A549 (cell line): ENCODE measurements around the gene AUTS2.

Experiments
- CTCF ChIP-seq: fragments of >200 bp; sonication (Bioruptor Twin); formaldehyde crosslinking; IDR thresholded peaks from 3 replicates; pipeline ENCODE4 v1.5.1; 2016
- KDM1A ChIP-seq: fragments of 200-600 bp; sonication (generic); IDR thresholded peaks from 2 replicates; pipeline ENCODE4 v1.6.1; 2016; ENCODE audit warnings: low read depth, mild to moderate bottlenecking
- POLR2A ChIP-seq: IDR thresholded peaks from 2 replicates; pipeline ENCODE4 v1.6.1; 2012; ENCODE audit warnings: mild to moderate bottlenecking, low read length
- RCOR1 ChIP-seq: fragments of 150-350 bp; IDR thresholded peaks from 2 replicates; pipeline ENCODE4 v1.6.1; 2014; ENCODE audit warnings: antibody characterized with exemption, low read length, low read depth

GRCh38 chr7:70505886-70506285 is 907.6 kb downstream of the AUTS2 start:
- TF ChIP-seq POLR2A (no peak), CTCF (no peak), KDM1A (no peak), RCOR1 (no peak)
